Measurements from ENCODE around the gene MRAS.

MRAS gene

GRCh38 chr3:138367326-138367850 lies 19.0 kb downstream of the MRAS start:
- 82 to 88% methylated on average over 6 of the region's 7 CpGs for WGBS, 2 experiments (ENCODE audit: insufficient coverage in 2 of 2)

GRCh38 chr3:138367911-138368310 lies 19.5 kb downstream of the MRAS start:
- H3K36me3 ChIP-seq (ENCODE audit: control insufficient read depth, insufficient read depth, low read length) = no peaks in the 10 kb centered on the region
- no peak overlapping the region for H3K27ac ChIP-seq (ENCODE audit: low read depth, low read length, severe bottlenecking)
- no peaks in the 10 kb centered on the region for H3K9me3 ChIP-seq (ENCODE audit: control insufficient read depth, low read length)
- WGBS, 2 experiments (ENCODE audit: insufficient coverage in 2 of 2) = 79 to 81% methylated on average over 5 of the region's 5 CpGs
- H3K4me1 ChIP-seq (ENCODE audit: control insufficient read depth, insufficient read depth, low read length, poor library complexity, severe bottlenecking) = peaks cover 3% of the 10 kb centered on the region
- H3K4me3 ChIP-seq (ENCODE audit: extremely low read depth, insufficient read depth, low read length, poor library complexity, severe bottlenecking) = no peak overlapping the region

More at GRCh38 chr3:138367326-138367850, 19.0 kb downstream of the MRAS start:
- Histone ChIP-seq H3K4me3 (ENCODE audit: extremely low read depth, insufficient read depth, low read length, poor library complexity, severe bottlenecking) (no peak overlapping the region), H3K4me1 (ENCODE audit: control insufficient read depth, insufficient read depth, low read length, poor library complexity, severe bottlenecking) (peaks cover 3% of the 10 kb centered on the region), H3K9me3 (ENCODE audit: control insufficient read depth, low read length) (no peaks in the 10 kb centered on the region), H3K27ac (ENCODE audit: low read depth, low read length, severe bottlenecking) (no peak overlapping the region), H3K36me3 (ENCODE audit: control insufficient read depth, insufficient read depth, low read length) (no peaks in the 10 kb centered on the region)

GRCh38 chr3:138369151-138369900 lies 20.9 kb downstream of the MRAS start:
- Histone ChIP-seq H3K4me3 (ENCODE audit: extremely low read depth, insufficient read depth, low read length, poor library complexity, severe bottlenecking) (no peak overlapping the region), H3K4me1 (ENCODE audit: control insufficient read depth, insufficient read depth, low read length, poor library complexity, severe bottlenecking) (peaks cover 3% of the 10 kb centered on the region), H3K36me3 (ENCODE audit: control insufficient read depth, insufficient read depth, low read length) (no peaks in the 10 kb centered on the region), H3K27ac (ENCODE audit: low read depth, low read length, severe bottlenecking) (no peak overlapping the region), H3K9me3 (ENCODE audit: control insufficient read depth, low read length) (no peaks in the 10 kb centered on the region)
- WGBS, 2 experiments (ENCODE audit: insufficient coverage in 2 of 2) = 94 to 98% methylated on average over 7 of the region's 8 CpGs

DNA sequence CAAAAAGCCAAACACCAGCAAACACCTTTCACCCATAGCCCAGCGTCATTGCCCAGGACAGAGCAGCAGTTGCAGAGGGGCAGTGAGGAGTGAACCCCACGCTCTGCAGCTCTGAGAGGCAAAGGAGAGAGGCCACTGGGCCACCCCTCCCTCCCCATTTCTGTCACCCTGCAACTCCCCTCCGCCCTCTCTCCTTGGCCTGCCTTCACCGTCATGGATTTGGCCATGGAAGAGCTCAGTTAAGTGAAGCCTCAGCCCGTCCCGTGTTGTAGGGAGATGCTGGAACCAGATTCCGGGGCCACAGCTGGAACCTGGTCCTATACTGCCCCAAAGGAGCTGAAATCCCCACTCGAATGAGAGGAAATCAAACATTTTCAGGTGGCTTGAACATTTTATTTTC lies 21.9 kb downstream of the MRAS start:
- 90 to 96% methylated on average over 5 to 8 of the region's 8 CpGs for WGBS, 2 experiments (ENCODE audit: insufficient coverage in 2 of 2)
- Histone ChIP-seq H3K4me1 (ENCODE audit: control insufficient read depth, insufficient read depth, low read length, poor library complexity, severe bottlenecking) (peaks cover 6% of the 10 kb centered on the region), H3K4me3 (ENCODE audit: extremely low read depth, insufficient read depth, low read length, poor library complexity, severe bottlenecking) (no peak overlapping the region), H3K27ac (ENCODE audit: low read depth, low read length, severe bottlenecking) (no peak overlapping the region), H3K9me3 (ENCODE audit: control insufficient read depth, low read length) (no peaks in the 10 kb centered on the region), H3K36me3 (ENCODE audit: control insufficient read depth, insufficient read depth, low read length) (peaks cover 7% of the 10 kb centered on the region)

DNA sequence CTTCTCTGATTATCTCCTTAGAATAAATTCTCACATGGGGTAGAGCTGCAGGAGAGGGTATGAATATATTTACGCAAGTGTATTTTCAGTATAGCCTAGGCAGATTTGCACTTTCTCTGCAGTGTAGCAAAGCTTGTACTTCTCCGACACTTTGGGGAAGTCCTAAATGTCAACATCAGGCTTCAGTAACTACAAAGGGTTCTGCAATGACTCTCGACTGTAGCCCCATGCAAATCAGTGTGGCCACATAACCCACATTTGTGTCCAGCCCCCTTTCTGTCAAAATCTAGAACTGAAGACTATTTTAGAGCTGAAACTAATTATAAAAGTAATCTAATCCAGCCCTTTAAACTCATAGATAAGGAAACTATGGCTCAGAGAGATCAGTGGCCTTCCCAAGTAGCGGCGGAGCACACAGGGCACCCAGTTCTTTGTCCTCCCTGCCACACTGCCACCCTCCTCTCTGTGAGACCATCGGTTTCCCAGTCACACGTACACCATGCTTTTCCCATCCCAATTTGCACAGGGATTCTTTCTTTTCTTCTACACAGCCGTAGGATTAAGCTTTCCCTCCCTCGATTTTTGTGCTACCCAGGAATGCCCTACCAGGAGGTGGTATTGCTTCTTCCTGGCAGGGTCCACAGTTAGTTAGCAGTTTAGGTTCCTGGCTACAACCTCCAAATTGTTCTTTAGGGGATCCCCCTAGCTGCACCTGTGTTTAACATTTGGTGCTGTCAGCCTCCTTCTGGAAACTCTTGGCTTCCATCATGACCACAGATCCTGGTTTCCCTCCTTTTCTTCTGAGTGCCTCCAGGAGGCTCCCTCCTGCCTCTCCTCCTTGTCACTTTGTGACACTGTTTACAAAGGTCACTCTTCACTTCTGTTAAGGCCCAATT lies 22.9 kb downstream of the MRAS start:
- WGBS, 2 experiments (ENCODE audit: insufficient coverage in 2 of 2) = 90 to 97% methylated on average over 9 of the region's 9 CpGs
- Histone ChIP-seq H3K36me3 (ENCODE audit: control insufficient read depth, insufficient read depth, low read length) (peaks cover 7% of the 10 kb centered on the region), H3K4me1 (ENCODE audit: control insufficient read depth, insufficient read depth, low read length, poor library complexity, severe bottlenecking) (peaks cover 6% of the 10 kb centered on the region), H3K9me3 (ENCODE audit: control insufficient read depth, low read length) (no peaks in the 10 kb centered on the region), H3K27ac (ENCODE audit: low read depth, low read length, severe bottlenecking) (no peak overlapping the region), H3K4me3 (ENCODE audit: extremely low read depth, insufficient read depth, low read length, poor library complexity, severe bottlenecking) (no peak overlapping the region)

DNA sequence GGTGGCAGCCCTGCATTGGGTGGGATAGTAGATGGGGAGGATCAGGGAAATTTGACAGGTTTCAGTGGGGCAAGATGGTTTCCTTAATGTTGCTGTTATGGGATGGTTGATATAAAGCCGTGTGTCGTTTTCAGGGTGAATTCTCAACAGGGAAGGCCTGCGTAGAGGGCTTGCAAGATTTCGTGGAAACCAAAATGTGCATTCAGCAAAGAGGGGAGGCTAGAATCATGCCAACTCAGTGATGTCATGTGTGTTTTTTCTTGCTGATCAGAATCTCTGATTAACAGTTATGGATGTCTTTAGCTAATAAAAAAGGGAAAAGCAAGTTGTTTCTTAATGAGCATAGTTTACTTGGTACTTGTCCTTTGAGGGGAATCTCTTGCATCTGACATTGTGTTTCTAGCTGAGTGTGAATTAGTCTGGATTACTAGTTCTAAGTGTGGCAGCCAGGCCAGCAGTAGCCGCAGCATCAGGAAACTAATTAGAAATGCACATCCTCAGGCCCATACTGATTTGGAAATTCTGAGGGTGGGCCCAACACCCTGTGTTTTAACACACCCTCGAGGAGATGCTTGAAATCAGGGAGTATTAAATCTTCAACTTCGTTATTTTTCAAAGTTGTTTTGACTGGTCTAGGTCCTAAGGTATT lies 24.8 kb downstream of the MRAS start:
- no peak overlapping the region for H3K27ac ChIP-seq (ENCODE audit: low read depth, low read length, severe bottlenecking)
- H3K9me3 ChIP-seq (ENCODE audit: control insufficient read depth, low read length) = no peaks in the 10 kb centered on the region
- peaks cover 10% of the 10 kb centered on the region for H3K36me3 ChIP-seq (ENCODE audit: control insufficient read depth, insufficient read depth, low read length)
- peaks cover 6% of the 10 kb centered on the region for H3K4me1 ChIP-seq (ENCODE audit: control insufficient read depth, insufficient read depth, low read length, poor library complexity, severe bottlenecking)
- WGBS, 2 experiments (ENCODE audit: insufficient coverage in 2 of 2) = 93 to 94% methylated on average over 7 of the region's 7 CpGs
- H3K4me3 ChIP-seq (ENCODE audit: extremely low read depth, insufficient read depth, low read length, poor library complexity, severe bottlenecking) = no peak overlapping the region

DNA sequence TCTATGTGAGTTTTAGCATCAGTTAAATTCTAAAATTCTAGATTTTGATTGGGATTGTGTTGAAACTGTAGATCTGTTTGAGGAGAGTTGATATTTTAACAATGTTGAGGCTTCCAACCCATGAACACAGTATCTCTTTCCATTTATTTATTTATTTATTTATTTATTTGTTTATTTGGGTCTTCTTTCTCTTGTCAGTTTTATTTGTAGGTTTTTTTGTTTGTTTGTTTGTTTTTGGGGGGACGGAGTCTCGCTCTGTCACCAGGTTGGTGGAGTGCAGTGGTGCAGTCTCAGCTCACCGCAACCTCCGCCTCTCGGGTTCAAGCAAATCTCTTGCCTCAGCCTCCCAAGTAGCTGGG lies 25.3 kb downstream of the MRAS start:
- Histone ChIP-seq H3K4me1 (ENCODE audit: control insufficient read depth, insufficient read depth, low read length, poor library complexity, severe bottlenecking) (peaks cover 6% of the 10 kb centered on the region), H3K27ac (ENCODE audit: low read depth, low read length, severe bottlenecking) (no peak overlapping the region), H3K36me3 (ENCODE audit: control insufficient read depth, insufficient read depth, low read length) (peaks cover 14% of the 10 kb centered on the region), H3K9me3 (ENCODE audit: control insufficient read depth, low read length) (no peaks in the 10 kb centered on the region), H3K4me3 (ENCODE audit: extremely low read depth, insufficient read depth, low read length, poor library complexity, severe bottlenecking) (no peak overlapping the region)
- 86% methylated on average over 3 of the region's 5 CpGs; no CpG with 5 or more reads in 1 of the 2 experiments for WGBS, 2 experiments (ENCODE audit: insufficient coverage in 2 of 2)

DNA sequence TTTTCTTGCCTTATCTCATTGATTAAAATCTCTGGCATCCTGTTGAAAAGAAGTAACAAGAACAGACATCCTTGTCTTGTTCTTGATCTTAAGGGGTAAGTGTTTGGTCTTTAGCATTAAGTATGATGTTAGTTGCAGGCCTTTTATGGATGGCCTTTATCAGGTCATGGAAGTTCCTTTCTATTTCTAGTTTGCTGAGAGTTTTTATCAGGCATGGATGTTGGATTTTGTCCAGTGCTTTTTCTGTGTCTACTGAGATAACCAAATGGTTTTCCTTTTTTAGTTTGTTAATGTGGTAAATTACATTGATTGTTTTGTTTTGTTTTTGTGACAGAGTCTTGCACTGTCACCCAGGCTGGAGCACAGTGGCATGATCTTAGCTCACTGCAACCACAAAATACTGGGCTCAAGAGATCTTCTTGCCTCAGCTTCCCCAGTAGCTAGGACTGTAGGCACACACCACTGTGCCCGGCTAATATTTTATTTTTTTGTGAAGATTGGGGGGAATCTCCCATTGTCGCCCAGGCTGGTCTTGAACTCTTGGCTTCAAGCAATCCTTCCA lies 26.3 kb downstream of the MRAS start:
- H3K4me3 ChIP-seq (ENCODE audit: extremely low read depth, insufficient read depth, low read length, poor library complexity, severe bottlenecking) = no peak overlapping the region
- peaks cover 3% of the 10 kb centered on the region for H3K4me1 ChIP-seq (ENCODE audit: control insufficient read depth, insufficient read depth, low read length, poor library complexity, severe bottlenecking)
- WGBS, 2 experiments (ENCODE audit: insufficient coverage in 2 of 2) = no CpG with 5 or more reads among the region's 2 CpGs
- H3K9me3 ChIP-seq (ENCODE audit: control insufficient read depth, low read length) = no peaks in the 10 kb centered on the region
- H3K27ac ChIP-seq (ENCODE audit: low read depth, low read length, severe bottlenecking) = no peak overlapping the region
- peaks cover 15% of the 10 kb centered on the region for H3K36me3 ChIP-seq (ENCODE audit: control insufficient read depth, insufficient read depth, low read length)

- no peak overlapping the region for H3K4me3 ChIP-seq (ENCODE audit: extremely low read depth, insufficient read depth, low read length, poor library complexity, severe bottlenecking)
- 100% methylated on average over 2 of the region's 4 CpGs; no CpG with 5 or more reads in 1 of the 2 experiments for WGBS, 2 experiments (ENCODE audit: insufficient coverage in 2 of 2)
- peaks cover 15% of the 10 kb centered on the region for H3K36me3 ChIP-seq (ENCODE audit: control insufficient read depth, insufficient read depth, low read length)
- H3K27ac ChIP-seq (ENCODE audit: low read depth, low read length, severe bottlenecking) = no peak overlapping the region
- H3K4me1 ChIP-seq (ENCODE audit: control insufficient read depth, insufficient read depth, low read length, poor library complexity, severe bottlenecking) = peaks cover 3% of the 10 kb centered on the region
- no peaks in the 10 kb centered on the region for H3K9me3 ChIP-seq (ENCODE audit: control insufficient read depth, low read length)
These were observed 27.1 kb downstream of the MRAS start for GRCh38 chr3:138375447-138375846.

DNA sequence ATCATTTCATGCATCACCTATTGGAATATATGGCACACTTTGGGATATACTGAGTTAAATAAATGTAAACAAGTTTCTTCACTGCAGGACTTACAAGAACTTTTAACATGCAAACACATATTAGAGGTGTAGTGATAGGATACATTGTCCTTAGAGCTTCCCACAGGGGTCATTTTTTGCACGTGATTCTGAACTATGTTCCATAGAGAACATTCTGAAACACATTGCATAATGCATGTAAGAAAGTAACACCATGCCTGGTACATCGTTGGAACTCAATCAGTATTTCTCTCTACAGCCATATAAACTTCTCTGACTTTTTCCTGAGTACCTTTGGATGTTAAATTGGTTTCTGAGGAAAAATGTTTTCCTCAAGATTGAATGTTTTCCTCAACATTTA lies 28.3 kb downstream of the MRAS start:
- H3K36me3 ChIP-seq (ENCODE audit: control insufficient read depth, insufficient read depth, low read length) = peaks cover 15% of the 10 kb centered on the region
- H3K4me3 ChIP-seq (ENCODE audit: extremely low read depth, insufficient read depth, low read length, poor library complexity, severe bottlenecking) = no peak overlapping the region
- no peaks in the 10 kb centered on the region for H3K9me3 ChIP-seq (ENCODE audit: control insufficient read depth, low read length)
- WGBS, 2 experiments (ENCODE audit: insufficient coverage in 2 of 2) = 100% methylated on average over 1 of the region's 2 CpGs; no CpG with 5 or more reads in 1 of the 2 experiments
- H3K4me1 ChIP-seq (ENCODE audit: control insufficient read depth, insufficient read depth, low read length, poor library complexity, severe bottlenecking) = peaks cover 3% of the 10 kb centered on the region
- no peak overlapping the region for H3K27ac ChIP-seq (ENCODE audit: low read depth, low read length, severe bottlenecking)

Data from mesodermal cell (in vitro differentiated cells).